GM19035 (cell line): Measurements from ENCODE around the gene MTURN.
"Not testable (repeated sequence)": the region's sequence is repeated elsewhere in the genome, so short reads cannot be mapped to it uniquely, and the experiment has no call there.

Experiments used
- ATAC-seq: cut with Tn5 transposase; IDR thresholded peaks from one replicate; pipeline ENCODE4 v1.9.1; 2021; ENCODE audit not compliant: unreplicated experiment

MTURN gene

DNA sequence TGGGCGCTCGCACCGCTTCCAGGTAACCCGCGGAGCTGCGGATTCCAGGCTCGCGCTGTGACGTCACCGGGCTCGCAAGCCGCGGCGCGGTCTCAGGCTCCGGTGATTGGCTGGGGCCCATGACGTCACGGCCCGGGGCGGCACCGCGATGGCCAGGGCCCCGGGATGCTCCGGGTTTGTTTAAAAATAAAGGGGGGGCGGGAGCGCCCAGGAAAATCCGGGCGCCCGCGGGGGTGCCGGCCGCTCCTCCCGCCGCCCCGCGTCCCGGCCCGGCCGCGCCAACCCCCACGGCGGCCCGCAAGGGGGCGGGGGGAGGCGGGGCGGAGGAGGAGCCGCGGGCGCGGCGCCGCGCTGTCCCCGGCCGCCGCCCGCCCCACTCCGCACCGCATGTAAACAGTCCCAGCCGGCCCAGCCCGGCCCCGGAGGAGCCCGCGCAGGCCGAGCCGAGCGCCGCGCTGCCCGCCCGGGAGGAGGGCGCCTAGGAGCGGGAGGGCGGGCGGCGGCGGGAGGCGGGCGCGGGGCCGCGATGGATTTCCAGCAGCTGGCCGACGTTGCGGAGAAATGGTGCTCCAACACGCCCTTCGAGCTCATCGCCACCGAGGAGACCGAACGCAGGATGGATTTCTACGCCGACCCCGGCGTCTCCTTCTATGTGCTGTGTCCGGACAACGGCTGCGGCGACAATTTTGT lies at the start of gene MTURN:
Gene MTURN, plus strand, starts transcription at position 376 of the 690 bp plus-strand sequence. Its CDS starts 151 bp downstream, at position 527.
- ATAC-seq: peak; percentile 85

- ATAC-seq: no peak
Measured at GRCh38 chr7:30086529-30086928, 48.3 kb upstream of the MTURN start.

DNA sequence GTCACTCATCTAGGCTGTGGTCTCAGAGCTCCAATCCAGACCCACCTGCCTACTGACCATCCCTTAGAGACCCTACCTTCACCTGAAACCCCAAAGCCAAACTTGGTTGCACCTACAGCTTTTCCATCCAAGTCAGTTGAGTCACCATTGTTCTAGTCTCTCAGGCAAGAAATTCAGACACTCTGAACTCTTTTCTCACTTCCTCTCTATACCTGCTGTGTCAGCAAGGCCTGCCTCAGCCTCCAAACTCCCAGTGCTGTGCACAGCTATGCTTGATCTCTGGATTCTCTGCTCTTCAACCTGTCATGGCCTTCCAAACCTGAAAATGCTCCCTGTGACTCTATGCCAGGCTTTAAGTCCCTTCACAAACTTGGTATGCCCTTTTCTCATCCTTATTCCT lies 47.4 kb upstream of the MTURN start:
- ATAC-seq: no peak

GRCh38 chr7:30088362-30088761 lies 46.4 kb upstream of the MTURN start:
- no peak for ATAC-seq

GRCh38 chr7:30090111-30090510 lies 44.7 kb upstream of the MTURN start:
- no peak for ATAC-seq

- ATAC-seq: no peak
Measured at GRCh38 chr7:30091491-30091912, 43.3 kb upstream of the MTURN start.

- no peak for ATAC-seq
Measured at GRCh38 chr7:30091987-30092386, 42.8 kb upstream of the MTURN start.

- ATAC-seq: no peak
Measured at GRCh38 chr7:30093420-30093952, 41.3 kb upstream of the MTURN start.

DNA sequence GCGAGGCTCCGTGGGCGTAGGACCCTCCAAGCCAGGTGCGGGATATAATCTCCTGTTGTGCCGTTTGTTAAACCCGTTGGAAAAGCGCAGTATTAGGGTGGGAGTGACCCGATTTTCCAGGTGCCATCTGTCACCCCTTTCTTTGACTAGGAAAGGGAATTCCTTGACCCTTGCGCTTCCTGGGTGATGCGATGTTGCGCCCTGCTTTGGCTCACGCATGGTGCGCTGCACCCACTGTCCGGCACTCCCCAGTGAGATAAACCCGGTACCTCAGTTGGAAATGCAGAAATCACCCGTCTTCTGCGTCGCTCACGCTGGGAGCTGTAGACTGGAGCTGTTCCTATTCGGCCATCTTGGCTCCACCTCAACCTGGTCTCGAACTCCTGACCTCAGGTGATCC lies 36.2 kb upstream of the MTURN start:
- not testable (repeated sequence) for ATAC-seq

- ATAC-seq: no peak
Measured at GRCh38 chr7:30102281-30102680, 32.5 kb upstream of the MTURN start.

GRCh38 chr7:30104157-30104556 lies 30.6 kb upstream of the MTURN start:
- ATAC-seq: no peak

- ATAC-seq: no peak
Measured at GRCh38 chr7:30112103-30112713, 22.6 kb upstream of the MTURN start.

- no peak for ATAC-seq
Measured at GRCh38 chr7:30113144-30113543, 21.6 kb upstream of the MTURN start.

- no peak for ATAC-seq
Measured at GRCh38 chr7:30114536-30115238, 20.1 kb upstream of the MTURN start.

- no peak for ATAC-seq
Measured at GRCh38 chr7:30115709-30116297, 19.0 kb upstream of the MTURN start.

DNA sequence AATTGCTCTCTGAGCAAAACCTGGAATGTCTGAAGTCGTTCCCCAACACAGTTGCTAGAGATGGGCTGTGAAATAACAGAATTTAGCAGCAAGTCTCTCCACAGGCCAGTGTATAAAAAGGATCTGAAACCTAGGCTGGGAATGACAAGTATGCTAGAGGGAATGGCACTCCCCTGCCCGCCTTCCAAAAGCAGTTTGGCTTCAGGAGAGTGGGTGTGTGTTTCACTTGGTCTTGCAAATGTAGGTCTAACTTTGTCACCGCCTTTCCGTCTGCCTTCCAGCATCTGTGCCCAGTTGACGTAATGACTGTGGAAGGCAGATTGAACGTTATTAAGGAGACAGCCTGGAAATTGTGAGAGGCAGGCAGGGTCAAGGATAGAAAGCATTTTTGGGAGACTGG lies 18.0 kb upstream of the MTURN start:
- ATAC-seq: no peak

GRCh38 chr7:30117896-30118295 lies 16.9 kb upstream of the MTURN start:
- no peak for ATAC-seq

- no peak for ATAC-seq
Measured at GRCh38 chr7:30119890-30120577, 14.8 kb upstream of the MTURN start.

- no peak for ATAC-seq
Measured at GRCh38 chr7:30133736-30134610, 813 bp upstream of the MTURN start.
